Duodenal mucosa (tissue), 2 donors: ENCODE data around the gene C1orf159.
A peak's percentile ranks its signal among the peaks of the same experiment; 100 is the strongest.

Experiments
- H3K27ac ChIP-seq: one replicate; pipeline ENCODE4 v1.7.0; 2013; ENCODE audit warnings: low read depth, low read length
- H3K27me3 ChIP-seq, 2 donors: one replicate each; pipeline ENCODE4 v1.7.0; 2013; ENCODE audit warnings: low read length in 2 of 2, control low read depth in 1 of 2; ENCODE audit not compliant: insufficient read depth in 2 of 2, control insufficient read depth in 1 of 2
- H3K36me3 ChIP-seq, 2 donors: one replicate each; pipeline ENCODE4 v1.7.0; 2013; ENCODE audit warnings: low read length in 2 of 2, control low read depth in 1 of 2; ENCODE audit not compliant: insufficient read depth in 2 of 2, control insufficient read depth in 1 of 2
- H3K4me1 ChIP-seq, 2 donors: one replicate each; pipeline ENCODE4 v1.7.0; 2013; ENCODE audit warnings: low read length in 2 of 2, control low read depth in 1 of 2; ENCODE audit not compliant: insufficient read depth in 2 of 2, control insufficient read depth in 1 of 2
- H3K4me3 ChIP-seq, 2 donors: one replicate each; pipeline ENCODE4 v1.7.0; 2013; ENCODE audit warnings: low read length in 2 of 2, low read depth in 1 of 2
- H3K9ac ChIP-seq, 2 donors: one replicate each; pipeline ENCODE4 v1.7.0; 2013; ENCODE audit warnings: low read length in 2 of 2, low read depth in 1 of 2
- H3K9me3 ChIP-seq, 2 donors: one replicate each; pipeline ENCODE4 v1.7.0; 2013; ENCODE audit warnings: low read length in 2 of 2, control low read depth in 1 of 2; ENCODE audit not compliant: control insufficient read depth in 1 of 2

Gene C1orf159

GRCh38 chr1:1118876-1119220 lies 3.0 kb upstream of the C1orf159 start:
- Histone ChIP-seq H3K27me3 (peaks cover 5 to 11% of the 10 kb centered on the region in 2 donors), H3K4me1 (peaks cover 22 to 30% of the 10 kb centered on the region in 2 donors), H3K9me3 (no peaks in the 10 kb centered on the region), H3K27ac (no peak overlapping the region), H3K4me3 (no peak overlapping the region), H3K9ac (no peak overlapping the region), H3K36me3 (no peaks in the 10 kb centered on the region)

- Histone ChIP-seq H3K9ac (no peak overlapping the region), H3K4me1 (peaks cover 16 to 24% of the 10 kb centered on the region in 2 donors), H3K9me3 (peaks cover 4 to 5% of the 10 kb centered on the region in 2 donors), H3K4me3 (no peak overlapping the region), H3K27ac (no peak overlapping the region), H3K36me3 (no peaks in the 10 kb centered on the region), H3K27me3 (peaks cover 5 to 11% of the 10 kb centered on the region in 2 donors)
Observed at GRCh38 chr1:1118011-1118875, 2.4 kb upstream of the C1orf159 start.

DNA sequence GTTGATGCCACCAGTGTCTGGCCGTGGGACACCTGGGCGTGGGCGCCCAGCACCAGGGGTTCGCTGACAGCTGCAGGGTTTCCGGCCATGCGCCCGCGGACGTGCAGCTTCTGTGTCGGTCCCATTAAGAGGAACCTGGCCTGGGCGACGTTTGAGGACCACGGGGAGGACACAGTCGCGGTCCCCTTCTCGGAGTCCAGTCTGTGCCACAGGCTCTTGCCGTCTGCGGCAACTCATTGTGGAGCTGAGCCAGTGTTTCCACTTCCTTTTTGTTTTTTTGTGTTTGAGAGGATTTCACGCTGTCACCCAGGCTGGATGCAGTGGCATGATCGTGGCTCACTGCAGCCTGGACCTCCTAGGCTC lies 1.6 kb upstream of the C1orf159 start:
- no peak overlapping the region for H3K27ac ChIP-seq
- peaks cover 5 to 11% of the 10 kb centered on the region in 2 donors for H3K27me3 ChIP-seq
- H3K9ac ChIP-seq: no peak overlapping the region
- H3K4me1 ChIP-seq: peaks cover 8 to 18% of the 10 kb centered on the region in 2 donors
- peaks cover 0 to 2% of the 10 kb centered on the region in 2 donors for H3K36me3 ChIP-seq
- peaks cover 6 to 7% of the 10 kb centered on the region in 2 donors for H3K9me3 ChIP-seq
- H3K4me3 ChIP-seq: no peak overlapping the region

DNA sequence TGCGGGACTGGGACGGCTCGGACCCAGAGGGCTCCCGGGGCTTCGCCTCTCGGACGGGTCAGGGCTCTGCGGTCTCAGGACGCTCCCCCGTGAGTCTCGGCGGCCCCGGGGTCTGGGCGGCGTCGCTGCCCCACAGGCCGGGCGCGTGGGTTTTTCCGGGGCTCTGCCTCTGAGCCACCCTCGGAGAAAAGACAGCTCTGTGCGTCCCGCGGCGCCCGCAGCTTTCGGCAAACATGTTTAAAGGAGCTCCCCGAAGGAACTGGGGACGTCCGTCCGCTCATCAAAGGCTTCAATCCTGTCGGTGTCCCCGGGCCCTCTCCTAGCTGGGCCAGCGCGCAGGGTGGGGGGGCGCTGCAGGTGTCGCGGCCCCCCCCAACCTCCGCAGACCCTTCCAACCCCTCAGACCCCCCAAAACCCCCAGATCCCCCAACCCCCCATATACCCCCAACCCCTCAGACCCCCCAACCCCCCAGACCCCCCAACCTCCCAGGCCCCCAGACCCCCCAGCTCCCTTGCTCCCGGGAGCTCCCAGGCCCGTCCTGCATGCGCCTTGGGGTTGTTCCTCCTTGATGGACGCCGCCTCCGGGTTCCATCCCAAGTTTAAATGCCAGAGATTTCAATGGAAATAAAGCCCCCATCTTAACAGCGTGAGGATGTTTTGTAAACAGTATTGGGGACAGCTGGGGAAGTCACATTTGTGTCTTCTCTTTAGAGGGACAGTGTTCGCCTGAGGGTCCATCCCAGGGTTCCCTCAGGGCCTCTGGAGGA lies 996 bp upstream of the C1orf159 start:
- Histone ChIP-seq H3K9ac (peak overlapping the region in 1 of 2 donors; percentile 25), H3K36me3 (peaks cover 0 to 7% of the 10 kb centered on the region in 2 donors), H3K27me3 (peaks cover 5 to 11% of the 10 kb centered on the region in 2 donors), H3K9me3 (peaks cover 6 to 7% of the 10 kb centered on the region in 2 donors), H3K4me1 (peaks cover 3 to 13% of the 10 kb centered on the region in 2 donors), H3K4me3 (peak overlapping the region; percentile 50 to 59), H3K27ac (no peak overlapping the region)

- H3K36me3 ChIP-seq: peaks cover 0 to 7% of the 10 kb centered on the region in 2 donors
- peaks cover 0 to 4% of the 10 kb centered on the region in 2 donors for H3K4me1 ChIP-seq
- peak overlapping the region; percentile 65 to 73 for H3K4me3 ChIP-seq
- no peak overlapping the region for H3K27ac ChIP-seq
- peaks cover 5 to 11% of the 10 kb centered on the region in 2 donors for H3K27me3 ChIP-seq
- H3K9ac ChIP-seq: no peak overlapping the region
- H3K9me3 ChIP-seq: peaks cover 6 to 7% of the 10 kb centered on the region in 2 donors
Observed at GRCh38 chr1:1115136-1115785, 628 bp downstream of the C1orf159 start.

DNA sequence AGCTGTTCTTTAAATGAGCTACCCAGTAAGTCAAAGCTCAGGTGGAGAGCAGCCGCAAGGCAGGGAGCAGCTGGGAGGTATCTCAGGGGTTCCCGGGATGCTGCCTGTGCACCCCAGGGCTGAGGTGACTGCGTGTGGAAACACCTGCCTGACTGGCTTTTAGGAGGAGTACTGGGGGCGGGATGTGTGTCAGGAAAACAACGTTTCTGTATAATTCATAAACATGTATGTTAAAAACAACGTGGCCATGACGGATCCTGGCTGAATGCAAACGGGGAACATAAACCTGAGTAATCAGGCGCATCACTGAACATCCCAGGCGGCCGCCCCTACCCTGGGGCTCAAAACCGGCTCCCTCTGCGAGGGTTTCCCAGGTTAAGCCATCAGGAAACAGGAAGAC lies 1.5 kb downstream of the C1orf159 start:
- no peak overlapping the region for H3K9ac ChIP-seq
- peaks cover 6 to 7% of the 10 kb centered on the region in 2 donors for H3K9me3 ChIP-seq
- peaks cover 5 to 11% of the 10 kb centered on the region in 2 donors for H3K27me3 ChIP-seq
- peaks cover 0 to 4% of the 10 kb centered on the region in 2 donors for H3K4me1 ChIP-seq
- no peak overlapping the region for H3K27ac ChIP-seq
- H3K4me3 ChIP-seq: no peak overlapping the region
- H3K36me3 ChIP-seq: peaks cover 0 to 7% of the 10 kb centered on the region in 2 donors

GRCh38 chr1:1112237-1112985 lies 3.5 kb downstream of the C1orf159 start:
- peaks cover 0 to 4% of the 10 kb centered on the region in 2 donors for H3K4me1 ChIP-seq
- H3K27ac ChIP-seq: no peak overlapping the region
- H3K27me3 ChIP-seq: peaks cover 0 to 3% of the 10 kb centered on the region in 2 donors
- peaks cover 6 to 7% of the 10 kb centered on the region in 2 donors for H3K9me3 ChIP-seq
- H3K9ac ChIP-seq: no peak overlapping the region
- H3K36me3 ChIP-seq: peaks cover 0 to 7% of the 10 kb centered on the region in 2 donors
- H3K4me3 ChIP-seq: no peak overlapping the region

DNA sequence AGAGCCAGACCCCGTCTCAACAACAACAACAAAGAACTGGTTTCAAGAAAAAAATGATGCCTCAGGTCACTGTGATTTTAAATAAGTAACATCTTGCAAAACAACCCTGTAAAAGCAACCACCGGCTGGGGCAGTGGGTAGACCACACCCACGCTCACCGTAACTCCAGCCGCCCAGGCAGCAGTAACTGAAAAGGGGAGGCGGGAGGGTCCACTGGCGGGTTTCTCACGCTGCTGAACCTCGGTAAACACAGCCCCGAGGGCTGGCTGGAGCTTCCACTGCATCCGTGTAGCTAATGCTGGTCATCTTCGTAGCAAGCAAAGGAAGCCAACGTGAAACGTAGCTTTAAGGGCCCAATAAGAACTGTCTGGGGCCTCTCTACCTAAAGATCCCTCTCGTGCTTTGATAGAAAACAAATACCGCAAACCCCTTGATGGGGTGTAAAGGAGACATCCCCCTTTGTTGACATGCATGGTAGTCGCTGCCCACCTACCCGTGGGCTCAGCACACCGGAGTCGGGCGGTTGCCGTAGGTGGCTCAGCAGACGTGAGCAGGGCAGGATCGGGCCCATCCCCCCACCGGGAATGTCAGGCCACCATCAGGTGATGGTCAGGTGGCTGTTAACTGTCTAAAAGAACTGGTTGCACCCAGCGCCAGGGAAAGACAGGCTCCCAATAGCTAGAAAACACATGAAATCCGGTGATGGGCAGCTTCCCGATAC lies 4.2 kb downstream of the C1orf159 start:
- Histone ChIP-seq H3K36me3 (peaks cover 0 to 7% of the 10 kb centered on the region in 2 donors), H3K4me3 (no peak overlapping the region), H3K9me3 (peaks cover 6 to 7% of the 10 kb centered on the region in 2 donors), H3K4me1 (peaks cover 0 to 4% of the 10 kb centered on the region in 2 donors), H3K27ac (no peak overlapping the region), H3K27me3 (no peaks in the 10 kb centered on the region), H3K9ac (no peak overlapping the region)

GRCh38 chr1:1110561-1110971 lies 5.3 kb downstream of the C1orf159 start:
- no peak overlapping the region for H3K9ac ChIP-seq
- peaks cover 0 to 4% of the 10 kb centered on the region in 2 donors for H3K4me1 ChIP-seq
- peaks cover 0 to 7% of the 10 kb centered on the region in 2 donors for H3K36me3 ChIP-seq

More at GRCh38 chr1:1110561-1110971, 5.3 kb downstream of the C1orf159 start:
- Histone ChIP-seq H3K4me3 (no peak overlapping the region), H3K9me3 (peaks cover 6 to 7% of the 10 kb centered on the region in 2 donors), H3K27me3 (no peaks in the 10 kb centered on the region), H3K27ac (no peak overlapping the region)
